ENCODE results near the gene AQP12A.

AQP12A gene

DNA sequence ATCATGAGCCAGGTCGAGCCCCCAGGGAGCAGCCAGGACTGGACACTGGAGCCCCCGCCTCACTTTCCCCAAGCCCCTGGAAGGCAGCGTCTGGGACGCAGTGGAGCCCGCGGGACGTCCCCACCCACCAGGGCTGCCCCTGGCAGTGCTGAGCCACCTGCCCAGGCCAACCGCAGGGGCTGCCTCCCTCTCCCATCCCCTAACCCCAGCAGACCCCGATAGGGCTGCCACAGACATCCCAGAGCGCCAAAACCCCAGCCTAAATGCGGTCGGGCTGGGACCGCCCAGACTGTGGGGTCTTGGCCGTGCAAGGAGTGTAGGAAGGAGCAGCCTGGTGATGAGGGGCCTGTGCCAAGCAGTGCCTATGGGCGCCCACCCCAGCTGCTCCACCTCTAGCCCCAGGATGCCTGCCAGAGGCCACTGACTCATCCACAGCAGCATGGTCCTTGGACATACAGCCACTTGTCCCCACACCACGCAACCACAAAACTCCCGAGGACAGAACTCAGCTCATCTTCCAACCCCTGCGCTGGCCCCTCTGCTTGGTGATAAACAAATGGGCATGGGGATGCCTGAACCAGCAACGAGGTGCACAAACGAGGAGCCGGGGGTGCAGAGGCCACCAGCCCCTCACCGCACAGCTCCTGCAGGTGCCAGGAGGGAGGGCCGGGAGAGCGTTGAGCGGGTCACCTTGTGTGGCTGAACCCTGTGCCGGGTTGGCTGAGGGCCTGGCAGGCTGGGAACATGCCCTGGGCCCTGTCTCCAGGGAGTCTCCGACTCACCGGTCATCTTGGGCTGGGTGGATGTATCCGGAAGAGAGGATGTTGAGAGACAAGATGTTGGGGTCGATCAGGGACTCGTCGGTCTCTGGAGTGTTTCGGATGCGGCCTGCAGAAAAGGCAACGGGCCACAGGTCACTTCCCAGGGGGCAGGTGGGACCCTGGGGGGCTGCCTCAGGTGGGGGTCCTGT lies 44.9 kb downstream of the AQP12A start:
- DNase-seq (ENCODE audit: low read depth in 1 of 2, low spot score in 1 of 2) = no peak

DNA sequence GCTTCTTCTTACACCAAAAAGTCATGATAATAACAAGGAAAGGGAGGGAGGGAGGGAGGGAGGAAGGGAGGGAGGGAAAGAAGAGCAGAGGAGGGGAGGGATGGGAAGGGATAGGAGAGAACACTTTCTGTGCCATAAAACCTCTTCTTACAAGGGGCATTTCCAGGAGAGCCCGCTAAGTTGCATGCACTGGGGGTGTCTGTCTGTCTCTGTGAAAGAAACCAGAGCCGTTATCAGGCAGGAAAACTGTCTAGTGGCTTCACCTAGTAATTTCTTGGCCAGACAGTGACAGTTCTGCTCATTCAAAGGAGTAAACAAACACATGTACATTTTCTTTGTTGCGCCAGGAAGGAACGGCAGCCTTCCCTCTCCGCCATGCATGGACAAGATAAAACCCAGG lies 45.8 kb downstream of the AQP12A start:
- no peak for DNase-seq (ENCODE audit: low read depth in 1 of 2, low spot score in 1 of 2)

- DNase-seq (ENCODE audit: low read depth in 1 of 2, low spot score in 1 of 2) = no peak
Measured at GRCh38 chr2:240737958-240738357, 46.3 kb downstream of the AQP12A start.

DNA sequence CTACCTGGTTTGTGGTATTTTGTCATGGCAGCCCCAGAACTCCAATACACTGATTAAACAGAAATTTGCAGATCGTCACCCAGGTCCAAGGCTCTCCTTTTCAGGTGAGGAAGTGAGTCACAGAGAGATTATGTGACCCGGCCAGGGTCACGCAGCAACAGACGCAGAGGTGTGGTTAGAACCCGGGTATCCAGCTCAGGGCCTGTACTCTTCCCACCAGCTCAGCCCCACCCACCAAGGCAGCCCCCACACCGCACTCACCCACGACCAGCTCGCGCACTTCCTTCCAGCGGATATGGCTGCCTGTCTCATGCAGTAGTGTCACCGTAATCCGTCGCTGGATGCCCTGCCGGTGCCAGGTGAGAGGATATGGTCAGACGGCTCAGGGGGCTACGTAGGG lies 48.1 kb downstream of the AQP12A start:
- DNase-seq (ENCODE audit: low read depth in 1 of 2, low spot score in 1 of 2) = no peak

DNA sequence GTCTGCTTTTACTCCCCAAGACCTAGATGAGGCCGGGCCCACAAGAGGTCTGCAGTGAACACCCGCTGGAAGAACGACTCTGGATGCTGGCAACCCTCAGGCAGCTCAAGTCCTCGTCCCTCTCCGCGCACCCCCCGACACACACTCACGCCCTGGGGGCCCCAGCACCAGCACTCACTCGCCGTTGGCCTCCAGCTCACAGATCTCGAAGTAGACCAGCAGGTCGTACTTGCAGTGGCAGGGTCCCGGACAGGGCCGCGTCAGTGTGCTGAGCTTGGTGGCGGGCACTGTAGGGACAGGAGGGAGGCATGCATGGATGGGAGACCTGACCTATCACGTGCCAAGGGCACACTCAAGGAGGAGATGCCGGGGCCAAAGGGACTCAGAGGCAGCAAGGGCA lies 49.4 kb downstream of the AQP12A start:
- DNase-seq (ENCODE audit: low read depth in 1 of 2, low spot score in 1 of 2) = no peak

- no peak for DNase-seq (ENCODE audit: low read depth in 1 of 2, low spot score in 1 of 2)
Measured at GRCh38 chr2:240742602-240743095, 51.0 kb downstream of the AQP12A start.

DNA sequence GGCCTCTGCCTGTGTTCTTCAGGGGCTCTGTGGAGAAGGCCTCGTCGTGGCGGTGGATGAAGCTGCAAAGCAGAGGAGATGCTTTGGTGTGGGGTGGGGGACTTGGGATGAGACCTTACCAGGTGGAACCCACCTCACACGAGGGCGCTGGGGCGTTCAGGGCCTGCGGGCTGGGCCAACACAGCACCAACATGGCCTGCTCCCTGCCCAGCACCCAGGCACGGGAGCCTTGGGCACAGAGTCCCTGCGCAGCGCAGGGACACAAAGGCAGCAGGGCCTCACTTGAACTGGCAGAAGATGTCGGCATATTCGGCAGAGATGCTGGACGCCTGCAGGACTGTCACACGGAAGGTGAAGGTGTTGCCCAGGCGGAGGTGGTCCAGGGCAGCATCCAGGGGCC lies 53.8 kb downstream of the AQP12A start:
- DNase-seq (ENCODE audit: low read depth in 1 of 2, low spot score in 1 of 2) = no peak

- no peak for DNase-seq (ENCODE audit: low read depth in 1 of 2, low spot score in 1 of 2)
Measured at GRCh38 chr2:240745962-240746361, 54.3 kb downstream of the AQP12A start.

DNA sequence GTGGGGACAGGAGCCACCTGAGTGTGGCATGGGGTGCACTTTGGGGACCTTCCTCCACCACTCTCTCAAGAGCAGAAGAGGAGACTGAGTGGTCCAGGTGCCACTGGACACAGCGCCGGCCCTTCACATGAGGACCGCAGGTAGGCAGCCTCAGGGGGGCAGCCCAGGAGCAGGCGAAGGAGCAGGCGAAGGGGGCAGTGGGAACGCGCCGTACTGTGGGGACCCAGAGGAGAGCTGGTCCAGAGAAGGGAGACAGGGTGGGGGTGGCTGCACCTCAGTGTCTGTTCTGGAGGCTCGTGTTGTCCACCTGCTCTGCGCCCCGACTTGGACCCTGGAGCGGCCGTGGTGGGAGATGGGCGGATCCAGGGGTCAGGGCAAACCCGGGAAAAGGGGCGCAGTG lies 55.0 kb downstream of the AQP12A start:
- no peak for DNase-seq (ENCODE audit: low read depth in 1 of 2, low spot score in 1 of 2)

- DNase-seq (ENCODE audit: low read depth in 1 of 2, low spot score in 1 of 2) = no peak
Measured at GRCh38 chr2:240747256-240747655, 55.6 kb downstream of the AQP12A start.
